Thoracic aorta (tissue), 2 donors: Measurements from ENCODE around the gene POU2F3. TPM values are rescaled to one million over a fixed set of nuclear protein-coding genes. Genes with fewer than 3 reads are reported as not detected.
"Not testable (repeated sequence)": the region's sequence is repeated elsewhere in the genome, so short reads cannot be mapped to it uniquely, and the experiment has no call there.

Experiments used
- ATAC-seq: fragments of 150-250 bp; one replicate; pipeline ENCODE4 v1.8.0; 2017; ENCODE audit warnings: low read depth; ENCODE audit not compliant: insufficient number of reproducible peaks, low FRiP score
- DNase-seq: peaks from one replicate; pipeline ENCODE4 v3.0.0-alpha.2; 2020; ENCODE audit warnings: low spot score
- H3K27ac ChIP-seq, 2 donors: fragments of 200-600 bp; sonication (generic); 1 replicate in 1 of 2; 2 replicates in 1 of 2; pipeline ENCODE4 v1.5.1; 2016; ENCODE audit warnings: mild to moderate bottlenecking in 2 of 2, moderate library complexity in 2 of 2
- H3K27me3 ChIP-seq: fragments of 200-600 bp; sonication (generic); replicated peaks from 2 replicates; pipeline ENCODE4 v1.6.0; 2016; ENCODE audit warnings: mild to moderate bottlenecking; ENCODE audit not compliant: insufficient read depth
- H3K36me3 ChIP-seq: fragments of 200-600 bp; sonication (generic); one replicate; pipeline ENCODE4 v1.5.1; 2016
- H3K4me1 ChIP-seq, 2 donors: fragments of 200-600 bp; sonication (generic); 1 replicate in 1 of 2; 2 replicates in 1 of 2; pipeline versions ENCODE4 v1.5.1 to v1.6.0; 2016; ENCODE audit warnings: low read depth in 2 of 2, mild to moderate bottlenecking in 1 of 2; ENCODE audit not compliant: control insufficient read depth in 1 of 2
- H3K4me3 ChIP-seq: fragments of 200-600 bp; sonication (generic); 2 replicates; pipeline ENCODE4 v1.5.1; 2016; ENCODE audit warnings: mild to moderate bottlenecking
- H3K9me3 ChIP-seq: fragments of 200-600 bp; sonication (generic); 2 replicates; pipeline ENCODE4 v1.5.1; 2016
- CTCF ChIP-seq: fragments of 200-600 bp; sonication (generic); IDR thresholded peaks from one replicate; pipeline ENCODE4 v1.5.1; 2019; ENCODE audit warnings: antibody characterized with exemption
- total RNA-seq, 2 donors: library from RNA; depleted of rRNA; stranded (reverse); fragments of >200 nt; gene quantifications; one replicate each; pipeline versions ENCODE4 v1.1.0 to v1.2.3, GENCODE V29; 2016

POU2F3 gene
- total RNA-seq, 2 donors from 2014 or later: not detected

DNA sequence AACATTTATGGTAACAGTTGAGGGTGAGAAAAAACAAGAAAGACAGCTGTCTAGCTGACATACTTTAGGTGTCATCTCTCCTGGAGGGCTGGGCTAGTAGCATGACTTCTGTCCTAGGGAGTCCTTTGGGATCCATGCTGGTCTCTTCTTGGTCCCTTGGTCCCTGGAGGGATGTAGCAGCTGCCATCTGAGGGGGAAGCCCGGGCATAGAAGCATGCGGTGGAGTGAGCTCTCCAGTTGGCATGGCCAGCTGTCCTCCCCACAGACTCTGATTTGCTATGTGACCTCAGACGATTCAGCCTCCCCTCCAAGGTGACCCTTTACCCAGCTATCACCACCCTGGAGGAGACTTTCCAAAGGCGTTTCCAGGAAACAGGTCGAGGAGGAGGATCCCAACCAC is 28.7 kb downstream of the POU2F3 start:
- no peak for TF ChIP-seq CTCF
- Histone ChIP-seq H3K36me3 (no peaks in the 10 kb centered on the region), H3K27me3 (no peaks in the 10 kb centered on the region), H3K9me3 (no peaks in the 10 kb centered on the region), H3K4me3 (no peak overlapping the region), H3K27ac (no peak overlapping the region), H3K4me1 (no peaks in the 10 kb centered on the region)
- ATAC-seq: no peak
- no peak for DNase-seq

- H3K27me3 ChIP-seq: no peaks in the 10 kb centered on the region
- DNase-seq (no peak), ATAC-seq (no peak)
- H3K9me3 ChIP-seq: no peaks in the 10 kb centered on the region
- TF ChIP-seq CTCF: no peak
- H3K4me3 ChIP-seq: no peak overlapping the region
- no peaks in the 10 kb centered on the region for H3K4me1 ChIP-seq
- no peaks in the 10 kb centered on the region for H3K36me3 ChIP-seq
- no peak overlapping the region for H3K27ac ChIP-seq
These were observed 30.4 kb downstream of the POU2F3 start for GRCh38 chr11:120270386-120270785.

DNA sequence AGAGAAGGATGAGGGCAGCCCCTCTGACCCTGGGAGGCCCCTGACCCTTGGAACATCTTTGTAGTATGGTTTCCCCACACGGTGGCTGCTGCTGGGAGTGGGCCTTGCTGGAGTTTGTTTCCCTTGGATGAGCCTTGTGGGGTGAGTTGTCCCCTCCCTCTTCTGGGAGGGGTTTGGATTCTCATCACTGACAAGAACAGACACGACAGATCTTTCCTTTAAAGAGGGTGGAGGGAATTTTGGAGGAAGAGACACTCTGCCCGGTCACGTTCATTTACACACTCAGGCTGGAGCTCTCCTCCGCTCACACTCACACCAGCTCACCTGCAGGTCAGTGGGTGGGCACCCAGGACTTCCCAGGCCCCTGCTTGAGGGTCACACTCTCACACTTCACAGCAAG is 31.7 kb downstream of the POU2F3 start:
- TF ChIP-seq CTCF: no peak
- Histone ChIP-seq H3K4me3 (no peak overlapping the region), H3K4me1 (no peaks in the 10 kb centered on the region), H3K27me3 (no peaks in the 10 kb centered on the region), H3K9me3 (no peaks in the 10 kb centered on the region), H3K27ac (no peak overlapping the region), H3K36me3 (no peaks in the 10 kb centered on the region)
- ATAC-seq (no peak), DNase-seq (no peak)

DNA sequence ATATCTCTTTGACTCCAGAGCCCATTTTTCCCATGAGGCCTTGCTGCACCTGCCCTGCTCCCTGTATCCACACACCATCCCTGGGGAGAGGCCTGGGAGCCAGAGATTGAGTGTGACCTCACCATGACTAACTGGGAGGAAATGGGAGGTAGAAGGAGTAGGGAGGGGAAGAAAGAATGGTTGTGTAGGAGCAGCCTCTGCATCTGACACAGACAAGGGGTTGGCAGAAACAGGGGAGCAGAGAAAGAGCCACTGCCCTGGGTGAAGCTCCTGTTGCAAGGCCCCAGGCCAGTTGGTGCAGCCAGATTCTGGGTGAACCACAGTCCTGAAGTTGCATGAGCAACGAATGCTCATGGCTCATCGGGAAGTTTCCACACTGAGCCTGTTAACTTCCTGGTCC is 32.4 kb downstream of the POU2F3 start:
- ATAC-seq (no peak), DNase-seq (no peak)
- no peak overlapping the region for H3K4me3 ChIP-seq
- H3K27me3 ChIP-seq: no peaks in the 10 kb centered on the region
- no peaks in the 10 kb centered on the region for H3K4me1 ChIP-seq
- no peak for TF ChIP-seq CTCF
- H3K9me3 ChIP-seq: no peaks in the 10 kb centered on the region
- H3K36me3 ChIP-seq: no peaks in the 10 kb centered on the region
- no peak overlapping the region for H3K27ac ChIP-seq

DNA sequence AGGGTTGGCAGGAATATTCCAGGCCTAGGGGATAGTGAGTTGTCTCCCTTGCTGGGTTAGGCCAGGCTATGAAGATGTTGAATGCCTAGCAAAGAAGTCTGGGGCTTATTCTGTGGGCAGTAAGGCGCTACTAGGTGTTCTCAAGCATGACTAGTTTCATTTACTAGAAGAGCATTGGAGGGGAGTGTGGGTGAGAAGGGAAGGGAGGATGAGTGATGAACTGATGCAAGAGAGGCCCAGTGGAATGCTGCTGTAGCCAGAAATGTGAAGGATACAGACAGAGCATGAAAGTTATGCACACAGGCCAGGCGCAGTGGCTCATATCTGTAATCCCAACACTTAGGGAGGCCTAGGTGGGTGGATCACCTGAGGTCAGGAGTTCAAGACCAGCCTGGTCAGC is 33.5 kb downstream of the POU2F3 start:
- H3K27ac ChIP-seq: no peak overlapping the region
- no peaks in the 10 kb centered on the region for H3K9me3 ChIP-seq
- no peak overlapping the region for H3K4me3 ChIP-seq
- H3K27me3 ChIP-seq: no peaks in the 10 kb centered on the region
- no peak for TF ChIP-seq CTCF
- no peak for ATAC-seq
- DNase-seq: no peak
- no peaks in the 10 kb centered on the region for H3K4me1 ChIP-seq
- H3K36me3 ChIP-seq: no peaks in the 10 kb centered on the region

DNA sequence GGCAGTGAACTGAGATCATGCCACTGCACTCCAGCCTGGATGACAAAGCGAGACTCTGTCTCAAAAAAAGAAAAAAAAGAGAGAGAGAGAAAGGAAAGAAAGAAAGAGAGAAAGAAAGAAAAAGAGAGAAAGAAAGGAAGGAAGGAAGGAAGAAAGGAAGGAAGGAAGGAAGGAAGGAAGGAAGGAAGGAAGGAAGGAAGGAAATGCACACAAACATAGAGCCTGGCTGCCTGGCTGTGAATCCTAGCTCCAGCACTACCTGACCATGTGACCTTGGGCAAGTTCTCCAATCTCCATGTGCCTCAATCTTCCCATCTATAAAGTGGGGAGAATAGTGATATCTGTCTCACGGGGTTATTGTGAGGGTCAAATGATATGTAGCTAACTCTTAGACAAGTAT is 34.0 kb downstream of the POU2F3 start:
- H3K4me3 ChIP-seq, H3K9me3 ChIP-seq, ATAC-seq, H3K4me1 ChIP-seq, H3K36me3 ChIP-seq, H3K27me3 ChIP-seq, H3K27ac ChIP-seq, DNase-seq: not testable (repeated sequence)
